Liver (tissue), 2 donors: ENCODE measurements around the gene LRMDA.

Source experiments
- TF ChIP-seq, protein P1 (sequence below): fragments of 150-350 bp; IDR thresholded peaks from 2 replicates; pipeline ENCODE4 v1.5.1; 2017; ENCODE audit warnings: improper control_type of control experiment, low read depth, low read length; ENCODE audit not compliant: missing input control
- TF ChIP-seq, protein P2 (sequence below): IDR thresholded peaks from 2 replicates; pipeline ENCODE4 v1.6.1; 2016; ENCODE audit warnings: antibody characterized with exemption
- donor health status: healthy.

DNA sequence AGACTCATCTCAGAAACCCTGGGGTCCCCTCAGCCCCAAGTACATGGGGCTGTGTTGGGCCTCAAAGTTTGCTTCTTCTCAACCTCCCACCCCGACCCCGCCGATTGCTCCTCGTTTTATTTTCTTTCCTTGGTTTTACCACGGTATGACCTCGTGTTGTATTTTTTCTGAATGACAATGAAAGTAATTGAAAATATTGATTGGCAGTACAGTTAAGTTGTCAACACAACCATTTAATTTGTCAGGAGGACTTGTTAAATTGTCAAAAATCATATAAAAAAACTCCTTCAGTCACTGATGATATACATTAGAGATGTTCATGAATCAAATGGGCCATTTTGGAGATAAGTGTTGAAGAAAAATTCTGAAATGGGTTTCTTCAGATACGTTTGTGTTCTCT is 520.7 kb downstream of the LRMDA start:
- TF ChIP-seq, protein P1, sequence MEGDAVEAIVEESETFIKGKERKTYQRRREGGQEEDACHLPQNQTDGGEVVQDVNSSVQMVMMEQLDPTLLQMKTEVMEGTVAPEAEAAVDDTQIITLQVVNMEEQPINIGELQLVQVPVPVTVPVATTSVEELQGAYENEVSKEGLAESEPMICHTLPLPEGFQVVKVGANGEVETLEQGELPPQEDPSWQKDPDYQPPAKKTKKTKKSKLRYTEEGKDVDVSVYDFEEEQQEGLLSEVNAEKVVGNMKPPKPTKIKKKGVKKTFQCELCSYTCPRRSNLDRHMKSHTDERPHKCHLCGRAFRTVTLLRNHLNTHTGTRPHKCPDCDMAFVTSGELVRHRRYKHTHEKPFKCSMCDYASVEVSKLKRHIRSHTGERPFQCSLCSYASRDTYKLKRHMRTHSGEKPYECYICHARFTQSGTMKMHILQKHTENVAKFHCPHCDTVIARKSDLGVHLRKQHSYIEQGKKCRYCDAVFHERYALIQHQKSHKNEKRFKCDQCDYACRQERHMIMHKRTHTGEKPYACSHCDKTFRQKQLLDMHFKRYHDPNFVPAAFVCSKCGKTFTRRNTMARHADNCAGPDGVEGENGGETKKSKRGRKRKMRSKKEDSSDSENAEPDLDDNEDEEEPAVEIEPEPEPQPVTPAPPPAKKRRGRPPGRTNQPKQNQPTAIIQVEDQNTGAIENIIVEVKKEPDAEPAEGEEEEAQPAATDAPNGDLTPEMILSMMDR = no peak
- TF ChIP-seq, protein P2, sequence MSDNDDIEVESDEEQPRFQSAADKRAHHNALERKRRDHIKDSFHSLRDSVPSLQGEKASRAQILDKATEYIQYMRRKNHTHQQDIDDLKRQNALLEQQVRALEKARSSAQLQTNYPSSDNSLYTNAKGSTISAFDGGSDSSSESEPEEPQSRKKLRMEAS = no peak
